ENCODE data around the gene SNX20. TPM values are rescaled to one million over a fixed set of nuclear protein-coding genes. Genes with fewer than 3 reads are reported as not detected.
A peak's percentile ranks its signal among the peaks of the same experiment; 100 is the strongest.

The SNX20 gene
- total and polyA plus RNA-seq, 2 of the 13 experiments (the other 11 are each of a cell fraction or from before 2014, with no cell fraction given) = not detected

GRCh38 chr16:50683689-50684374 is 2.7 kb upstream of the SNX20 start (continued):
- TF ChIP-seq, protein P1, sequence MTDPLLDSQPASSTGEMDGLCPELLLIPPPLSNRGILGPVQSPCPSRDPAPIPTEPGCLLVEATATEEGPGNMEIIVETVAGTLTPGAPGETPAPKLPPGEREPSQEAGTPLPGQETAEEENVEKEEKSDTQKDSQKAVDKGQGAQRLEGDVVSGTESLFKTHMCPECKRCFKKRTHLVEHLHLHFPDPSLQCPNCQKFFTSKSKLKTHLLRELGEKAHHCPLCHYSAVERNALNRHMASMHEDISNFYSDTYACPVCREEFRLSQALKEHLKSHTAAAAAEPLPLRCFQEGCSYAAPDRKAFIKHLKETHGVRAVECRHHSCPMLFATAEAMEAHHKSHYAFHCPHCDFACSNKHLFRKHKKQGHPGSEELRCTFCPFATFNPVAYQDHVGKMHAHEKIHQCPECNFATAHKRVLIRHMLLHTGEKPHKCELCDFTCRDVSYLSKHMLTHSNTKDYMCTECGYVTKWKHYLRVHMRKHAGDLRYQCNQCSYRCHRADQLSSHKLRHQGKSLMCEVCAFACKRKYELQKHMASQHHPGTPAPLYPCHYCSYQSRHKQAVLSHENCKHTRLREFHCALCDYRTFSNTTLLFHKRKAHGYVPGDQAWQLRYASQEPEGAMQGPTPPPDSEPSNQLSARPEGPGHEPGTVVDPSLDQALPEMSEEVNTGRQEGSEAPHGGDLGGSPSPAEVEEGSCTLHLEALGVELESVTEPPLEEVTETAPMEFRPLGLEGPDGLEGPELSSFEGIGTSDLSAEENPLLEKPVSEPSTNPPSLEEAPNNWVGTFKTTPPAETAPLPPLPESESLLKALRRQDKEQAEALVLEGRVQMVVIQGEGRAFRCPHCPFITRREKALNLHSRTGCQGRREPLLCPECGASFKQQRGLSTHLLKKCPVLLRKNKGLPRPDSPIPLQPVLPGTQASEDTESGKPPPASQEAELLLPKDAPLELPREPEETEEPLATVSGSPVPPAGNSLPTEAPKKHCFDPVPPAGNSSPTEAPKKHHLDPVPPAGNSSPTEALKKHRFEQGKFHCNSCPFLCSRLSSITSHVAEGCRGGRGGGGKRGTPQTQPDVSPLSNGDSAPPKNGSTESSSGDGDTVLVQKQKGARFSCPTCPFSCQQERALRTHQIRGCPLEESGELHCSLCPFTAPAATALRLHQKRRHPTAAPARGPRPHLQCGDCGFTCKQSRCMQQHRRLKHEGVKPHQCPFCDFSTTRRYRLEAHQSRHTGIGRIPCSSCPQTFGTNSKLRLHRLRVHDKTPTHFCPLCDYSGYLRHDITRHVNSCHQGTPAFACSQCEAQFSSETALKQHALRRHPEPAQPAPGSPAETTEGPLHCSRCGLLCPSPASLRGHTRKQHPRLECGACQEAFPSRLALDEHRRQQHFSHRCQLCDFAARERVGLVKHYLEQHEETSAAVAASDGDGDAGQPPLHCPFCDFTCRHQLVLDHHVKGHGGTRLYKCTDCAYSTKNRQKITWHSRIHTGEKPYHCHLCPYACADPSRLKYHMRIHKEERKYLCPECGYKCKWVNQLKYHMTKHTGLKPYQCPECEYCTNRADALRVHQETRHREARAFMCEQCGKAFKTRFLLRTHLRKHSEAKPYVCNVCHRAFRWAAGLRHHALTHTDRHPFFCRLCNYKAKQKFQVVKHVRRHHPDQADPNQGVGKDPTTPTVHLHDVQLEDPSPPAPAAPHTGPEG (CRISPR knock-in tag; IDR thresholded peaks at IDR 0.05) = no peak
- TF ChIP-seq NFRKB (IDR thresholded peaks at IDR 0.05) (no peak), MBD4 (IDR thresholded peaks at IDR 0.05; ENCODE audit: borderline replicate concordance, low read length) (no peak), PRDM4 (CRISPR knock-in tag; IDR thresholded peaks at IDR 0.05; ENCODE audit: borderline replicate concordance) (no peak), ZFAT (CRISPR knock-in tag; conservative IDR thresholded peaks at IDR 0.05) (no peak), KDM4B (CRISPR knock-in tag; IDR thresholded peaks at IDR 0.05) (no peak), STAG1 (CRISPR knock-in tag; IDR thresholded peaks at IDR 0.05) (peak; percentile 38), GPBP1L1 (CRISPR knock-in tag; IDR thresholded peaks at IDR 0.05) (no peak), XBP1 (CRISPR knock-in tag; IDR thresholded peaks at IDR 0.05) (no peak)
- TF ChIP-seq, protein P2, sequence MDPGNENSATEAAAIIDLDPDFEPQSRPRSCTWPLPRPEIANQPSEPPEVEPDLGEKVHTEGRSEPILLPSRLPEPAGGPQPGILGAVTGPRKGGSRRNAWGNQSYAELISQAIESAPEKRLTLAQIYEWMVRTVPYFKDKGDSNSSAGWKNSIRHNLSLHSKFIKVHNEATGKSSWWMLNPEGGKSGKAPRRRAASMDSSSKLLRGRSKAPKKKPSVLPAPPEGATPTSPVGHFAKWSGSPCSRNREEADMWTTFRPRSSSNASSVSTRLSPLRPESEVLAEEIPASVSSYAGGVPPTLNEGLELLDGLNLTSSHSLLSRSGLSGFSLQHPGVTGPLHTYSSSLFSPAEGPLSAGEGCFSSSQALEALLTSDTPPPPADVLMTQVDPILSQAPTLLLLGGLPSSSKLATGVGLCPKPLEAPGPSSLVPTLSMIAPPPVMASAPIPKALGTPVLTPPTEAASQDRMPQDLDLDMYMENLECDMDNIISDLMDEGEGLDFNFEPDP (CRISPR knock-in tag; conservative IDR thresholded peaks at IDR 0.05) = 0 out of 2 replicates have a peak, but pooled peaks have one; percentile 67
- TF ChIP-seq, protein P3, sequence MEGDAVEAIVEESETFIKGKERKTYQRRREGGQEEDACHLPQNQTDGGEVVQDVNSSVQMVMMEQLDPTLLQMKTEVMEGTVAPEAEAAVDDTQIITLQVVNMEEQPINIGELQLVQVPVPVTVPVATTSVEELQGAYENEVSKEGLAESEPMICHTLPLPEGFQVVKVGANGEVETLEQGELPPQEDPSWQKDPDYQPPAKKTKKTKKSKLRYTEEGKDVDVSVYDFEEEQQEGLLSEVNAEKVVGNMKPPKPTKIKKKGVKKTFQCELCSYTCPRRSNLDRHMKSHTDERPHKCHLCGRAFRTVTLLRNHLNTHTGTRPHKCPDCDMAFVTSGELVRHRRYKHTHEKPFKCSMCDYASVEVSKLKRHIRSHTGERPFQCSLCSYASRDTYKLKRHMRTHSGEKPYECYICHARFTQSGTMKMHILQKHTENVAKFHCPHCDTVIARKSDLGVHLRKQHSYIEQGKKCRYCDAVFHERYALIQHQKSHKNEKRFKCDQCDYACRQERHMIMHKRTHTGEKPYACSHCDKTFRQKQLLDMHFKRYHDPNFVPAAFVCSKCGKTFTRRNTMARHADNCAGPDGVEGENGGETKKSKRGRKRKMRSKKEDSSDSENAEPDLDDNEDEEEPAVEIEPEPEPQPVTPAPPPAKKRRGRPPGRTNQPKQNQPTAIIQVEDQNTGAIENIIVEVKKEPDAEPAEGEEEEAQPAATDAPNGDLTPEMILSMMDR (CRISPR knock-in tag; IDR thresholded peaks at IDR 0.05) = peak; percentile 54
- TF ChIP-seq, protein P4, sequence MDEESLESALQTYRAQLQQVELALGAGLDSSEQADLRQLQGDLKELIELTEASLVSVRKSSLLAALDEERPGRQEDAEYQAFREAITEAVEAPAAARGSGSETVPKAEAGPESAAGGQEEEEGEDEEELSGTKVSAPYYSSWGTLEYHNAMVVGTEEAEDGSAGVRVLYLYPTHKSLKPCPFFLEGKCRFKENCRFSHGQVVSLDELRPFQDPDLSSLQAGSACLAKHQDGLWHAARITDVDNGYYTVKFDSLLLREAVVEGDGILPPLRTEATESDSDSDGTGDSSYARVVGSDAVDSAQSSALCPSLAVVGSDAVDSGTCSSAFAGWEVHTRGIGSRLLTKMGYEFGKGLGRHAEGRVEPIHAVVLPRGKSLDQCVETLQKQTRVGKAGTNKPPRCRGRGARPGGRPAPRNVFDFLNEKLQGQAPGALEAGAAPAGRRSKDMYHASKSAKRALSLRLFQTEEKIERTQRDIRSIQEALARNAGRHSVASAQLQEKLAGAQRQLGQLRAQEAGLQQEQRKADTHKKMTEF (CRISPR knock-in tag; IDR thresholded peaks at IDR 0.05) = no peak

Measured in HepG2 (cell line).